ENCODE data around the gene NHLRC1.

NHLRC1 gene

GRCh38 chr6:18081025-18081668, 41.3 kb downstream of the NHLRC1 start:
- Histone ChIP-seq H3K27me3 (no peaks in the 10 kb centered on the region), H3K9me3 (no peaks in the 10 kb centered on the region), H3K27ac (no peak overlapping the region), H3K36me3 (no peaks in the 10 kb centered on the region), H3K4me3 (ENCODE audit: low read depth in 1 of 2, low read length in 1 of 2) (no peak overlapping the region), H3K4me1 (ENCODE audit: control insufficient read depth in 1 of 2, insufficient read depth in 1 of 2, low read depth in 1 of 2, low read length in 1 of 2) (no peaks in the 10 kb centered on the region)
- TF ChIP-seq, protein P1, sequence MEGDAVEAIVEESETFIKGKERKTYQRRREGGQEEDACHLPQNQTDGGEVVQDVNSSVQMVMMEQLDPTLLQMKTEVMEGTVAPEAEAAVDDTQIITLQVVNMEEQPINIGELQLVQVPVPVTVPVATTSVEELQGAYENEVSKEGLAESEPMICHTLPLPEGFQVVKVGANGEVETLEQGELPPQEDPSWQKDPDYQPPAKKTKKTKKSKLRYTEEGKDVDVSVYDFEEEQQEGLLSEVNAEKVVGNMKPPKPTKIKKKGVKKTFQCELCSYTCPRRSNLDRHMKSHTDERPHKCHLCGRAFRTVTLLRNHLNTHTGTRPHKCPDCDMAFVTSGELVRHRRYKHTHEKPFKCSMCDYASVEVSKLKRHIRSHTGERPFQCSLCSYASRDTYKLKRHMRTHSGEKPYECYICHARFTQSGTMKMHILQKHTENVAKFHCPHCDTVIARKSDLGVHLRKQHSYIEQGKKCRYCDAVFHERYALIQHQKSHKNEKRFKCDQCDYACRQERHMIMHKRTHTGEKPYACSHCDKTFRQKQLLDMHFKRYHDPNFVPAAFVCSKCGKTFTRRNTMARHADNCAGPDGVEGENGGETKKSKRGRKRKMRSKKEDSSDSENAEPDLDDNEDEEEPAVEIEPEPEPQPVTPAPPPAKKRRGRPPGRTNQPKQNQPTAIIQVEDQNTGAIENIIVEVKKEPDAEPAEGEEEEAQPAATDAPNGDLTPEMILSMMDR (IDR thresholded peaks at IDR 0.05): no peak

DNA sequence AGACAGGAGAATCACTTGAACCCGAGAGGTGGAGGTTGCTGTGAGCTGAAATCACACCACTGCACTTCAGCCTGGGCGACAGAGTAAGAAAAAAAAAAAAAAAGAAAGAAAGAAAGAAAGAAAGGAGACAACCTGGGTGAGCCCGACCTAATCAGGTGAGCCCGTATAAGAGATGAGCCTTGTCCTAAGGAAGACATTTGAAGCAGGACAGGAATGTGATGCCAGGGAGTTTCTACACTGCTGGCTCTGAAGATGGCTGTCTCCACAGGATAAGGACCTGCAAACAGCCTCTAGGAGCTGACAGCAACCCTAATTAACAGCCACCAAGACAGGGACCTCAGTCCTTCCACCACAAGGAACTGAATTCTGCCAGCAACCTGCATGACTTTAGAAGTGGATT, 41.9 kb downstream of the NHLRC1 start:
- Histone ChIP-seq H3K27me3 (no peaks in the 10 kb centered on the region), H3K4me3 (ENCODE audit: low read depth in 1 of 2, low read length in 1 of 2) (no peak overlapping the region), H3K4me1 (ENCODE audit: control insufficient read depth in 1 of 2, insufficient read depth in 1 of 2, low read depth in 1 of 2, low read length in 1 of 2) (no peaks in the 10 kb centered on the region), H3K27ac (no peak overlapping the region), H3K9me3 (no peaks in the 10 kb centered on the region), H3K36me3 (no peaks in the 10 kb centered on the region)
- TF ChIP-seq, protein P1 (IDR thresholded peaks at IDR 0.05): no peak

- H3K4me3 ChIP-seq (ENCODE audit: low read depth in 1 of 2, low read length in 1 of 2): no peak overlapping the region
- no peak overlapping the region for H3K27ac ChIP-seq
- H3K4me1 ChIP-seq (ENCODE audit: control insufficient read depth in 1 of 2, insufficient read depth in 1 of 2, low read depth in 1 of 2, low read length in 1 of 2): no peaks in the 10 kb centered on the region
- no peaks in the 10 kb centered on the region for H3K36me3 ChIP-seq
- TF ChIP-seq, protein P1 (IDR thresholded peaks at IDR 0.05): no peak
- no peaks in the 10 kb centered on the region for H3K9me3 ChIP-seq
- no peaks in the 10 kb centered on the region for H3K27me3 ChIP-seq
These were observed 43.6 kb downstream of the NHLRC1 start for GRCh38 chr6:18078866-18079265.

- no peaks in the 10 kb centered on the region for H3K9me3 ChIP-seq
- H3K4me3 ChIP-seq (ENCODE audit: low read depth in 1 of 2, low read length in 1 of 2): no peak overlapping the region
- TF ChIP-seq, protein P1 (IDR thresholded peaks at IDR 0.05): no peak
- H3K4me1 ChIP-seq (ENCODE audit: control insufficient read depth in 1 of 2, insufficient read depth in 1 of 2, low read depth in 1 of 2, low read length in 1 of 2): no peaks in the 10 kb centered on the region
- H3K27me3 ChIP-seq: no peaks in the 10 kb centered on the region
- H3K27ac ChIP-seq: no peak overlapping the region
- H3K36me3 ChIP-seq: no peaks in the 10 kb centered on the region
These were observed 46.2 kb downstream of the NHLRC1 start for GRCh38 chr6:18076231-18076630.

- Histone ChIP-seq H3K36me3 (no peaks in the 10 kb centered on the region), H3K4me3 (ENCODE audit: low read depth in 1 of 2, low read length in 1 of 2) (no peak overlapping the region), H3K9me3 (no peaks in the 10 kb centered on the region), H3K27ac (no peak overlapping the region), H3K27me3 (no peaks in the 10 kb centered on the region), H3K4me1 (ENCODE audit: control insufficient read depth in 1 of 2, insufficient read depth in 1 of 2, low read depth in 1 of 2, low read length in 1 of 2) (no peaks in the 10 kb centered on the region)
- TF ChIP-seq, protein P1 (IDR thresholded peaks at IDR 0.05): no peak
These were observed 49.6 kb downstream of the NHLRC1 start for GRCh38 chr6:18072841-18073240.
